NOMO-1 treated with DMSO at 0.1 percent for 48 hours (cell line): ENCODE measurements around the gene PIANP.
A peak's percentile ranks its signal among the peaks of the same experiment; 100 is the strongest.
"Not testable (repeated sequence)": the region's sequence is repeated elsewhere in the genome, so short reads cannot be mapped to it uniquely, and the experiment has no call there.

Experiments used
- DNase-seq: peaks from one replicate; lab custom pipeline; 2025; ENCODE audit not compliant: unreplicated experiment; lab: John Stamatoyannopoulos, UW

The PIANP gene

GRCh38 chr12:6708351-6708750 lies 7.7 kb upstream of the PIANP start:
- not testable (repeated sequence) for DNase-seq

- DNase-seq, result no peak
These were observed 3.0 kb upstream of the PIANP start for GRCh38 chr12:6703631-6704030.

GRCh38 chr12:6701078-6701768 lies 608 bp upstream of the PIANP start:
- DNase-seq, result no peak

GRCh38 chr12:6699989-6700645 lies 498 bp downstream of the PIANP start:
- DNase-seq, result no peak

- DNase-seq, result no peak
These were observed 1.2 kb downstream of the PIANP start for GRCh38 chr12:6699259-6699988.

GRCh38 chr12:6698352-6699046 lies 2.1 kb downstream of the PIANP start:
- no peak for DNase-seq

GRCh38 chr12:6697584-6698351 lies 2.8 kb downstream of the PIANP start:
- no peak for DNase-seq

GRCh38 chr12:6696690-6697583 lies 3.7 kb downstream of the PIANP start:
- DNase-seq, result peak; percentile 73

GRCh38 chr12:6695313-6696045 lies 5.1 kb downstream of the PIANP start:
- no peak for DNase-seq

GRCh38 chr12:6694701-6695100 lies 5.9 kb downstream of the PIANP start:
- no peak for DNase-seq

GRCh38 chr12:6693832-6694355 lies 6.7 kb downstream of the PIANP start:
- no peak for DNase-seq

GRCh38 chr12:6692888-6693287 lies 7.7 kb downstream of the PIANP start:
- DNase-seq, result no peak

GRCh38 chr12:6691473-6691872 lies 9.1 kb downstream of the PIANP start:
- DNase-seq, result no peak

- peak; percentile 99 for DNase-seq
These were observed 11.4 kb downstream of the PIANP start, which contains the start of gene ZNF384 for GRCh38 chr12:6688999-6689882. Gene ZNF384, minus strand, starts transcription at chr12:6689375. Its CDS starts 9,855 bp downstream, at chr12:6679520.

- DNase-seq, result no peak
These were observed 12.0 kb downstream of the PIANP start for GRCh38 chr12:6688543-6688998.

- DNase-seq, result no peak
These were observed 14.8 kb downstream of the PIANP start for GRCh38 chr12:6685814-6686213.

GRCh38 chr12:6684609-6685008 lies 16.0 kb downstream of the PIANP start:
- DNase-seq, result peak; percentile 50

GRCh38 chr12:6676962-6677361 lies 23.7 kb downstream of the PIANP start:
- no peak for DNase-seq
